Measurements from ENCODE around the gene ISG20.

Gene ISG20

DNA sequence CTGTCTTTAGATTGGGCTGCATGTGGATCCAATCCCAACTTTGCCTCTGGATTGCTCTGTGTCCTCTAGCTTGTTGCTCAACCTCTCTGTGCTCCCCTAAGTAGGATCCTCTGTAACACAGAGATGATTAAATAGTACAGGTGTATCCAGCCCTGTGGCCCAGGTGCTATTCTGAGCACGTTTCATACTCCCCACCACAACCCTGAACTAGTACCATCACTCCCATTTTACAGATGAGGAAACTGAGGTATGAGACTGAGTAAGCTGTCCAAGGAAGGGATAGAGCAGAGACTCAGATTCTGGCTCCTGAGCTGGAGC lies 7.2 kb downstream of the ISG20 start:
- H3K9me2 ChIP-seq (replicated peaks; ENCODE audit: control insufficient read depth, low read length) = no peaks in the 10 kb centered on the region
- no peak for TF ChIP-seq EZH2phosphoT487 (IDR thresholded peaks at IDR 0.05; ENCODE audit: borderline replicate concordance, low read length)
- TF ChIP-seq, protein P1, sequence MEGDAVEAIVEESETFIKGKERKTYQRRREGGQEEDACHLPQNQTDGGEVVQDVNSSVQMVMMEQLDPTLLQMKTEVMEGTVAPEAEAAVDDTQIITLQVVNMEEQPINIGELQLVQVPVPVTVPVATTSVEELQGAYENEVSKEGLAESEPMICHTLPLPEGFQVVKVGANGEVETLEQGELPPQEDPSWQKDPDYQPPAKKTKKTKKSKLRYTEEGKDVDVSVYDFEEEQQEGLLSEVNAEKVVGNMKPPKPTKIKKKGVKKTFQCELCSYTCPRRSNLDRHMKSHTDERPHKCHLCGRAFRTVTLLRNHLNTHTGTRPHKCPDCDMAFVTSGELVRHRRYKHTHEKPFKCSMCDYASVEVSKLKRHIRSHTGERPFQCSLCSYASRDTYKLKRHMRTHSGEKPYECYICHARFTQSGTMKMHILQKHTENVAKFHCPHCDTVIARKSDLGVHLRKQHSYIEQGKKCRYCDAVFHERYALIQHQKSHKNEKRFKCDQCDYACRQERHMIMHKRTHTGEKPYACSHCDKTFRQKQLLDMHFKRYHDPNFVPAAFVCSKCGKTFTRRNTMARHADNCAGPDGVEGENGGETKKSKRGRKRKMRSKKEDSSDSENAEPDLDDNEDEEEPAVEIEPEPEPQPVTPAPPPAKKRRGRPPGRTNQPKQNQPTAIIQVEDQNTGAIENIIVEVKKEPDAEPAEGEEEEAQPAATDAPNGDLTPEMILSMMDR (IDR thresholded peaks at IDR 0.05; ENCODE audit: low read depth, low read length, poor library complexity, severe bottlenecking) = no peak
- peaks cover 83% of the 10 kb centered on the region for H3K36me3 ChIP-seq (ENCODE audit: control insufficient read depth, low read length)
- H3K27me3 ChIP-seq (ENCODE audit: control insufficient read depth, low read length) = no peaks in the 10 kb centered on the region
- H3K27ac ChIP-seq (ENCODE audit: low read depth, low read length) = peak overlapping the region; percentile 97
- no peaks in the 10 kb centered on the region for H4K20me1 ChIP-seq (ENCODE audit: control insufficient read depth, insufficient read depth, low read depth, low read length)
- H3F3A ChIP-seq (ENCODE audit: control insufficient read depth, insufficient read depth) = peaks cover 51% of the 10 kb centered on the region
- no peaks in the 10 kb centered on the region for H3K9me3 ChIP-seq (ENCODE audit: control insufficient read depth, insufficient read depth, low read length)
- H3K4me1 ChIP-seq (ENCODE audit: control insufficient read depth, low read length) = peaks cover 93% of the 10 kb centered on the region
- H3K4me2 ChIP-seq (ENCODE audit: low read length) = peak overlapping the region; percentile 99
- peak overlapping the region; percentile 78 for H3K4me3 ChIP-seq (ENCODE audit: low read length)
- H3K79me2 ChIP-seq (ENCODE audit: control insufficient read depth, low read length) = peaks cover 78% of the 10 kb centered on the region

DNA sequence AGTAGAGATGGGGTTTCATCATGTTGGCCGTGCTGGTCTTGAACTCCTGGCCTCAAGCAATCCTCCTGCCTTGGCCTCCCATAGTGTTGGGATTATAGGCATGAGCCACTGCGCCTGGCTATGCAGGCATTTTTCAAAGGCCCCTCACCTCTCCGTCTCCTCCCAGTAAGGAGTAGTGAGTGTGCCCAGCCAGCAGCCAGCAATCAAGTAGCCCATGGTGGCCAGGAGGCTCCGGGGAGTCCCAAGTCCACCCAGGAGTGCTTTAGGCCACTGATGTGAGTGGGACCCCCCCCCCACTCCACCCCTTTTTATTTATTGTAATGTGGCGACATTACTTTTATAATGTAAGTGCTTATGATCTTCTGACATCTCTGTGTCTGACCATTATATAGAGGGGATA lies 8.1 kb downstream of the ISG20 start:
- peaks cover 93% of the 10 kb centered on the region for H3K4me1 ChIP-seq (ENCODE audit: control insufficient read depth, low read length)
- H3K27ac ChIP-seq (ENCODE audit: low read depth, low read length) = peak overlapping the region; percentile 97
- peak overlapping the region; percentile 78 for H3K4me3 ChIP-seq (ENCODE audit: low read length)
- TF ChIP-seq EZH2phosphoT487 (IDR thresholded peaks at IDR 0.05; ENCODE audit: borderline replicate concordance, low read length) = no peak
- TF ChIP-seq, protein P1 (IDR thresholded peaks at IDR 0.05; ENCODE audit: low read depth, low read length, poor library complexity, severe bottlenecking) = no peak
- peaks cover 49% of the 10 kb centered on the region for H3F3A ChIP-seq (ENCODE audit: control insufficient read depth, insufficient read depth)
- H3K9me3 ChIP-seq (ENCODE audit: control insufficient read depth, insufficient read depth, low read length) = no peaks in the 10 kb centered on the region
- H4K20me1 ChIP-seq (ENCODE audit: control insufficient read depth, insufficient read depth, low read depth, low read length) = no peaks in the 10 kb centered on the region
- peaks cover 87% of the 10 kb centered on the region for H3K36me3 ChIP-seq (ENCODE audit: control insufficient read depth, low read length)
- H3K9me2 ChIP-seq (replicated peaks; ENCODE audit: control insufficient read depth, low read length) = no peaks in the 10 kb centered on the region
- peak overlapping the region; percentile 99 for H3K4me2 ChIP-seq (ENCODE audit: low read length)
- H3K79me2 ChIP-seq (ENCODE audit: control insufficient read depth, low read length) = peaks cover 74% of the 10 kb centered on the region
- H3K27me3 ChIP-seq (ENCODE audit: control insufficient read depth, low read length) = no peaks in the 10 kb centered on the region

DNA sequence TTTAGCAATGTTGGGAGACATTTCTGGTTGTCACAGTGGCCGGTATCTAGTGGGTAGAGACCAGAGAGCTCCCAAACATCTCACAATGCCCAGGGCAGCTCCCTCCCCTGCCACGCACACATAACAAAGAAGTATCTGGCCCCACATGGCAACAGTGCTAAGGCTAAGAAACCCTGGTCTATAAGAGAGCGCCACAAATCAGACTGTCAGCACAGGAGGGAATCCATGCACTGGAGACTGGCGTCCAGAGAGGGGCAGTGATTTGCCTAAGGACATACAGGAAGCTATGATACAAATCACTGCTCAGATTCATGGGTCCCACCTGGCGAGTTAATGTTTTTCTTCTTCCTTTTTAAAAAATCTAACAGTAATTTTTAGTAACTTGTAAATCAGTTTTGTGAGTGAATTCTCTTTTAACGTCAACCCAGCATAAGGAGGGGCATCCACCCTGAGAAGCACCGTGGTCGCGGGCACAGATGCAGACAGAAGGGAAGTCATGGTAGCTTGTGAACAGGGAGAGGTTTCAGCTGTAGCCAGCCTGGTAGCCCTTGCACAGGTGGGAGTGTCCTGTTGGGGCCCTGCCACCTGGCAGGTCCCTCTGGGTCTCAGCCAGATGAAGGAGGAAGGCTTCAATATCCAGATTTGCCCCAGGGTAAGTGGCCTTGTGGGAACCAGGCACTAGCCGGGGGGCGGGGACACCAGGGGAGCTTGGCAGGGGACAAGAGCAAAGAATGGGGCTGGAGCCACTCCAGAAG lies 8.7 kb downstream of the ISG20 start:
- TF ChIP-seq, protein P1 (IDR thresholded peaks at IDR 0.05; ENCODE audit: low read depth, low read length, poor library complexity, severe bottlenecking) = no peak
- TF ChIP-seq EZH2phosphoT487 (IDR thresholded peaks at IDR 0.05; ENCODE audit: borderline replicate concordance, low read length) = no peak
- H3K27me3 ChIP-seq (ENCODE audit: control insufficient read depth, low read length) = no peaks in the 10 kb centered on the region
- peaks cover 68% of the 10 kb centered on the region for H3K79me2 ChIP-seq (ENCODE audit: control insufficient read depth, low read length)
- no peaks in the 10 kb centered on the region for H4K20me1 ChIP-seq (ENCODE audit: control insufficient read depth, insufficient read depth, low read depth, low read length)
- H3K4me3 ChIP-seq (ENCODE audit: low read length) = peak overlapping the region; percentile 78
- peak overlapping the region; percentile 99 for H3K4me2 ChIP-seq (ENCODE audit: low read length)
- H3K4me1 ChIP-seq (ENCODE audit: control insufficient read depth, low read length) = peaks cover 91% of the 10 kb centered on the region
- no peaks in the 10 kb centered on the region for H3K9me2 ChIP-seq (replicated peaks; ENCODE audit: control insufficient read depth, low read length)
- no peaks in the 10 kb centered on the region for H3K9me3 ChIP-seq (ENCODE audit: control insufficient read depth, insufficient read depth, low read length)
- peak overlapping the region; percentile 97 for H3K27ac ChIP-seq (ENCODE audit: low read depth, low read length)
- peaks cover 43% of the 10 kb centered on the region for H3F3A ChIP-seq (ENCODE audit: control insufficient read depth, insufficient read depth)
- peaks cover 84% of the 10 kb centered on the region for H3K36me3 ChIP-seq (ENCODE audit: control insufficient read depth, low read length)
